ENCODE data around the gene HS1BP3.

- no peak for TF ChIP-seq CTCF (IDR thresholded peaks at IDR 0.05)
- TF ChIP-seq EP300 (IDR thresholded peaks at IDR 0.05), result no peak
Measured at GRCh38 chr2:20579866-20580265, 71.0 kb downstream of the HS1BP3 start.
